HepG2 (cell line): ENCODE measurements around the gene NR2F1. TPM values are rescaled to one million over a fixed set of nuclear protein-coding genes. Genes with fewer than 3 reads are reported as not detected.

Experiments
- FOXP1 ChIP-seq, 2 experiments: fragments of 450-650 bp in 1 of 2; IDR thresholded peaks; 2 replicates each; pipeline ENCODE4 v1.6.1; 2017 to 2018; ENCODE audit warnings: antibody characterized with exemption in 1 of 2
- HIVEP1 ChIP-seq: sonication (generic); formaldehyde crosslinking; IDR thresholded peaks from 2 replicates; pipeline ENCODE4 v1.4.0; 2020; ENCODE audit warnings: mild to moderate bottlenecking, missing genetic modification reagents
- SALL2 ChIP-seq: sonication (generic); formaldehyde crosslinking; IDR thresholded peaks from 2 replicates; pipeline ENCODE4 v1.8.1; 2023; ENCODE audit warnings: mild to moderate bottlenecking, missing genetic modification reagents, inconsistent platforms
- ZFP1 ChIP-seq: IDR thresholded peaks from 2 replicates; pipeline ENCODE4 v1.6.1; 2016
- ZNF292 ChIP-seq: sonication (generic); formaldehyde crosslinking; IDR thresholded peaks from 2 replicates; pipeline ENCODE4 v1.8.1; 2022; ENCODE audit warnings: mild to moderate bottlenecking, low read depth, missing genetic modification reagents, borderline replicate concordance
- ZNF468 ChIP-seq: sonication (generic); formaldehyde crosslinking; IDR thresholded peaks from 2 replicates; pipeline ENCODE4 v1.8.0; 2022; ENCODE audit warnings: mild to moderate bottlenecking, moderate library complexity, missing genetic modification reagents
- ZNF530 ChIP-seq: sonication (generic); formaldehyde crosslinking; IDR thresholded peaks from 2 replicates; pipeline ENCODE4 v1.5.0; 2020; ENCODE audit warnings: low read depth, mild to moderate bottlenecking, missing genetic modification reagents
- ZNF674 ChIP-seq: sonication (generic); formaldehyde crosslinking; IDR thresholded peaks from 2 replicates; pipeline ENCODE4 v1.5.0; 2020; ENCODE audit warnings: low read depth, mild to moderate bottlenecking, missing genetic modification reagents
- ZNF709 ChIP-seq: sonication (generic); formaldehyde crosslinking; IDR thresholded peaks from 2 replicates; pipeline ENCODE4 v1.5.0; 2020; ENCODE audit warnings: mild to moderate bottlenecking, missing genetic modification reagents
- ZNF883 ChIP-seq: sonication (generic); formaldehyde crosslinking; IDR thresholded peaks from 2 replicates; pipeline ENCODE4 v1.5.1; 2020; ENCODE audit warnings: mild to moderate bottlenecking, missing genetic modification reagents; ENCODE audit errors: not compliant biosample characterization
- ZSCAN31 ChIP-seq: sonication (generic); formaldehyde crosslinking; IDR thresholded peaks from 2 replicates; pipeline ENCODE4 v1.5.0; 2020; ENCODE audit warnings: low read depth, mild to moderate bottlenecking, missing genetic modification reagents
- ZSCAN5A ChIP-seq: sonication (generic); formaldehyde crosslinking; IDR thresholded peaks from 2 replicates; pipeline ENCODE4 v1.8.0; 2022; ENCODE audit warnings: mild to moderate bottlenecking, missing genetic modification reagents, borderline replicate concordance
- polyA plus RNA-seq, 8 experiments: library from polyadenylated mRNA; depleted of rRNA in 3 of 8; stranded (reverse) in 7 of 8; unstranded in 1 of 8; fragments of >200 nt; fragmentation: Illumina TruSeq in 4 of 8; extraction: Trizol in 4 of 8; gene quantifications; 2 replicates each; pipeline versions ENCODE4 v1.2.1 to v1.2.3, GENCODE V29; 2011 to 2016; ENCODE audit warnings: low read depth in 4 of 8, missing spikeins in 1 of 8, mixed read lengths in 1 of 8; ENCODE audit not compliant: insufficient read depth in 1 of 8
- total RNA-seq, 5 experiments: library from RNA; depleted of rRNA; stranded (reverse); fragments of >200 nt; fragmentation: Illumina TruSeq; extraction: Trizol; gene quantifications; 2 replicates each; pipeline ENCODE4 v1.2.3, GENCODE V29; 2016; ENCODE audit warnings: low read depth in 1 of 5
- TF ChIP-seq, protein P1 (sequence below): sonication (generic); formaldehyde crosslinking; IDR thresholded peaks from one replicate; pipeline ENCODE4 v1.5.1; 2020; ENCODE audit warnings: mild to moderate bottlenecking, missing genetic modification reagents; ENCODE audit errors: not compliant biosample characterization
- TF ChIP-seq, protein P2 (sequence below): sonication (generic); formaldehyde crosslinking; IDR thresholded peaks from 2 replicates; pipeline ENCODE4 v1.8.1; 2022; ENCODE audit warnings: mild to moderate bottlenecking, missing genetic modification reagents

Gene NR2F1
- total and polyA plus RNA-seq, 2 of the 13 experiments (the other 11 are each of a cell fraction or from before 2014, with no cell fraction given): 17.1 to 59.7 TPM

DNA sequence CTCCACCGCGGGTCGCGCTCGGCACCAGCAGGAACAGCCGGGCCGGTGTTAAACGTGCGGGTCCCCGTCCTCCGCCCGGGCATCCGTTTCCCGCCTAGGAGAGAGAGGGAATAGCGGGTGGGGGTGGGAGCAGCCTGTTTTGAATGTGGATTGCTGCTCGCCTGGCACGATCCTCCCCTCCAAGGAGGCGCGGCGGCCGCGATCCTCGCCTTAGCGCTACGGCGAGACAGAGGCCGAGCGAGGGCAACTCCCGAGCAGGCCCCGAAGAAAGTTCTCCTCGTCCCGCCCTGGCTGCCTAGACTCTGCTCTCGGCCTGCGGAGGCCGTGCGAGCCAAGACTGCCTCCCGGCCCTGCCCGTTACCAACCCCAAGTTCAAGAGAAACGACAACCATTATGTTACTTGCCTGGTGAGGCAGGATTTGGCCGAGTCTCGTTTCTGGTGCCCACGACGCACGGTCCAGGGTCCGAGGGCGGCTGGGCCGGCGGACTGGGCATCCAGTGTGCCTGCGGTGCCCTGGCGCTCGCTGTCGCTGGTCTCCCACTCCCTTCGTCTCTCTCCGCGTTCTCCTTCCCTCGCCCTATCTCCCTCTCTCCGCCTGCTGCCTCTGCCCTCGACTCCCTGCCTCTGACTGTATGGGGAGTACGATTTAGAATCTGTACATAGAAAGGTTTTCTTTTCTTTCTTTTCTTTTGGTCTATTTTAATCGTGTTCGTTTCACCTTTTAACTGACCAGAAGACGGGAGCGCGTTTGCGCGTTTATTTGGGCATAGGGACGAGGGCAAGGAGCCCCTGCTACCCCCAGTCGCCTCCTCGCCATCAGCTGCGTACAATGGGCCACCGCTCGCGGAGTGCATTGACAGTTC is 2.7 kb upstream of the NR2F1 start (continued):
- TF ChIP-seq SALL2 (CRISPR knock-in tag): peak; percentile 70; the same call in 1 of the 2 replicates
- TF ChIP-seq HIVEP1 (CRISPR knock-in tag): 0 out of 2 replicates have a peak, but pooled peaks have one; percentile 41
- no peak; the same call in 1 of the 2 replicates for TF ChIP-seq ZSCAN5A (CRISPR knock-in tag)
- peak; percentile 56; the same call in 1 of the 2 replicates for TF ChIP-seq ZNF292
- TF ChIP-seq, protein P1, sequence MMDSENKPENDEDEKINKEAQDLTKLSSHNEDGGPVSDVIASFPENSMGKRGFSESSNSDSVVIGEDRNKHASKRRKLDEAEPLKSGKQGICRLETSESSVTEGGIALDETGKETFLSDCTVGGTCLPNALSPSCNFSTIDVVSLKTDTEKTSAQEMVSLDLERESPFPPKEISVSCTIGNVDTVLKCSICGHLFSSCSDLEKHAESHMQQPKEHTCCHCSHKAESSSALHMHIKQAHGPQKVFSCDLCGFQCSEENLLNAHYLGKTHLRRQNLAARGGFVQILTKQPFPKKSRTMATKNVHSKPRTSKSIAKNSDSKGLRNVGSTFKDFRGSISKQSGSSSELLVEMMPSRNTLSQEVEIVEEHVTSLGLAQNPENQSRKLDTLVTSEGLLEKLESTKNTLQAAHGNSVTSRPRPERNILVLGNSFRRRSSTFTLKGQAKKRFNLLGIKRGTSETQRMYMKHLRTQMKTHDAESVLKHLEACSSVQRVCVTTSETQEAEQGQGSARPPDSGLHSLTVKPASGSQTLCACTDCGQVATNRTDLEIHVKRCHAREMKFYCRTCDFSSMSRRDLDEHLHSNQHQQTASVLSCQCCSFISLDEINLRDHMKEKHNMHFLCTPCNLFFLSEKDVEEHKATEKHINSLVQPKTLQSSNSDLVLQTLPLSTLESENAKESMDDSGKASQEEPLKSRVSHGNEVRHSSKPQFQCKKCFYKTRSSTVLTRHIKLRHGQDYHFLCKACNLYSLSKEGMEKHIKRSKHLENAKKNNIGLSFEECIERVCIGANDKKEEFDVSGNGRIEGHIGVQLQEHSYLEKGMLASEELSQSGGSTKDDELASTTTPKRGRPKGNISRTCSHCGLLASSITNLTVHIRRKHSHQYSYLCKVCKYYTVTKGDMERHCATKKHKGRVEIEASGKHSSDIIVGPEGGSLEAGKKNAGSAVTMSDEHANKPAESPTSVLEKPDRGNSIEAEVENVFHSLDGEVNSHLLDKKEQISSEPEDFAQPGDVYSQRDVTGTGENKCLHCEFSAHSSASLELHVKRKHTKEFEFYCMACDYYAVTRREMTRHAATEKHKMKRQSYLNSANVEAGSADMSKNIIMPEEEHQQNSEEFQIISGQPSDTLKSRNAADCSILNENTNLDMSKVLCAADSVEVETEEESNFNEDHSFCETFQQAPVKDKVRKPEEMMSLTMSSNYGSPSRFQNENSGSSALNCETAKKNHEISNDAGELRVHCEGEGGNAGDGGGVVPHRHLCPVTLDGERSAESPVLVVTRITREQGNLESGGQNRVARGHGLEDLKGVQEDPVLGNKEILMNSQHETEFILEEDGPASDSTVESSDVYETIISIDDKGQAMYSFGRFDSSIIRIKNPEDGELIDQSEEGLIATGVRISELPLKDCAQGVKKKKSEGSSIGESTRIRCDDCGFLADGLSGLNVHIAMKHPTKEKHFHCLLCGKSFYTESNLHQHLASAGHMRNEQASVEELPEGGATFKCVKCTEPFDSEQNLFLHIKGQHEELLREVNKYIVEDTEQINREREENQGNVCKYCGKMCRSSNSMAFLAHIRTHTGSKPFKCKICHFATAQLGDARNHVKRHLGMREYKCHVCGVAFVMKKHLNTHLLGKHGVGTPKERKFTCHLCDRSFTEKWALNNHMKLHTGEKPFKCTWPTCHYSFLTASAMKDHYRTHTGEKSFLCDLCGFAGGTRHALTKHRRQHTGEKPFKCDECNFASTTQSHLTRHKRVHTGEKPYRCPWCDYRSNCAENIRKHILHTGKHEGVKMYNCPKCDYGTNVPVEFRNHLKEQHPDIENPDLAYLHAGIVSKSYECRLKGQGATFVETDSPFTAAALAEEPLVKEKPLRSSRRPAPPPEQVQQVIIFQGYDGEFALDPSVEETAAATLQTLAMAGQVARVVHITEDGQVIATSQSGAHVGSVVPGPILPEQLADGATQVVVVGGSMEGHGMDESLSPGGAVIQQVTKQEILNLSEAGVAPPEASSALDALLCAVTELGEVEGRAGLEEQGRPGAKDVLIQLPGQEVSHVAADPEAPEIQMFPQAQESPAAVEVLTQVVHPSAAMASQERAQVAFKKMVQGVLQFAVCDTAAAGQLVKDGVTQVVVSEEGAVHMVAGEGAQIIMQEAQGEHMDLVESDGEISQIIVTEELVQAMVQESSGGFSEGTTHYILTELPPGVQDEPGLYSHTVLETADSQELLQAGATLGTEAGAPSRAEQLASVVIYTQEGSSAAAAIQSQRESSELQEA (CRISPR knock-in tag): no peak
- TF ChIP-seq ZNF674: no peak
- TF ChIP-seq ZNF530 (CRISPR knock-in tag): no peak
- TF ChIP-seq, protein P2, sequence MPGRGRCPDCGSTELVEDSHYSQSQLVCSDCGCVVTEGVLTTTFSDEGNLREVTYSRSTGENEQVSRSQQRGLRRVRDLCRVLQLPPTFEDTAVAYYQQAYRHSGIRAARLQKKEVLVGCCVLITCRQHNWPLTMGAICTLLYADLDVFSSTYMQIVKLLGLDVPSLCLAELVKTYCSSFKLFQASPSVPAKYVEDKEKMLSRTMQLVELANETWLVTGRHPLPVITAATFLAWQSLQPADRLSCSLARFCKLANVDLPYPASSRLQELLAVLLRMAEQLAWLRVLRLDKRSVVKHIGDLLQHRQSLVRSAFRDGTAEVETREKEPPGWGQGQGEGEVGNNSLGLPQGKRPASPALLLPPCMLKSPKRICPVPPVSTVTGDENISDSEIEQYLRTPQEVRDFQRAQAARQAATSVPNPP: 0 out of 2 replicates have a peak, but pooled peaks have one; percentile 78
- TF ChIP-seq ZSCAN31 (CRISPR knock-in tag): no peak
- TF ChIP-seq ZNF709 (CRISPR knock-in tag): no peak
- TF ChIP-seq ZNF468: peak; percentile 60; the same call in 1 of the 2 replicates
- no peak for TF ChIP-seq FOXP1 (IDR thresholded peaks at IDR 0.05)
- no peak for TF ChIP-seq FOXP1 (CRISPR knock-in tag; IDR thresholded peaks at IDR 0.05)
- no peak for TF ChIP-seq ZNF883 (CRISPR knock-in tag)
- no peak for TF ChIP-seq ZFP1
